Neural progenitor cell (in vitro differentiated cells): ENCODE results near the gene PLA2G4D.

ENCODE experiments used
- CTCF ChIP-seq: fragments of 200-600 bp; sonication (generic); IDR thresholded peaks from 2 replicates; pipeline ENCODE4 v1.5.1; 2017; ENCODE audit warnings: antibody characterized with exemption, mild to moderate bottlenecking
- EZH2phosphoT487 ChIP-seq: fragments of 200-600 bp; sonication (generic); IDR thresholded peaks from 2 replicates; pipeline ENCODE4 v1.6.1; 2017; ENCODE audit warnings: antibody characterized with exemption

GRCh38 chr15:42131826-42132806 is 37.8 kb upstream of the PLA2G4D start:
- no peak for TF ChIP-seq CTCF
- no peak for TF ChIP-seq EZH2phosphoT487
